Islet precursor cell (in vitro differentiated cells): Measurements from ENCODE around the gene SLC35B1.
"Not testable (repeated sequence)": the region's sequence is repeated elsewhere in the genome, so short reads cannot be mapped to it uniquely, and the experiment has no call there.

ENCODE experiments used
- DNase-seq: peaks from one replicate; pipeline ENCODE4 v3.0.0-alpha.2; 2018

SLC35B1 gene

GRCh38 chr17:49696233-49696761 lies 11.5 kb downstream of the SLC35B1 start:
- no peak for DNase-seq

- DNase-seq, result no peak
These were observed 12.0 kb downstream of the SLC35B1 start for GRCh38 chr17:49695698-49696232.

DNA sequence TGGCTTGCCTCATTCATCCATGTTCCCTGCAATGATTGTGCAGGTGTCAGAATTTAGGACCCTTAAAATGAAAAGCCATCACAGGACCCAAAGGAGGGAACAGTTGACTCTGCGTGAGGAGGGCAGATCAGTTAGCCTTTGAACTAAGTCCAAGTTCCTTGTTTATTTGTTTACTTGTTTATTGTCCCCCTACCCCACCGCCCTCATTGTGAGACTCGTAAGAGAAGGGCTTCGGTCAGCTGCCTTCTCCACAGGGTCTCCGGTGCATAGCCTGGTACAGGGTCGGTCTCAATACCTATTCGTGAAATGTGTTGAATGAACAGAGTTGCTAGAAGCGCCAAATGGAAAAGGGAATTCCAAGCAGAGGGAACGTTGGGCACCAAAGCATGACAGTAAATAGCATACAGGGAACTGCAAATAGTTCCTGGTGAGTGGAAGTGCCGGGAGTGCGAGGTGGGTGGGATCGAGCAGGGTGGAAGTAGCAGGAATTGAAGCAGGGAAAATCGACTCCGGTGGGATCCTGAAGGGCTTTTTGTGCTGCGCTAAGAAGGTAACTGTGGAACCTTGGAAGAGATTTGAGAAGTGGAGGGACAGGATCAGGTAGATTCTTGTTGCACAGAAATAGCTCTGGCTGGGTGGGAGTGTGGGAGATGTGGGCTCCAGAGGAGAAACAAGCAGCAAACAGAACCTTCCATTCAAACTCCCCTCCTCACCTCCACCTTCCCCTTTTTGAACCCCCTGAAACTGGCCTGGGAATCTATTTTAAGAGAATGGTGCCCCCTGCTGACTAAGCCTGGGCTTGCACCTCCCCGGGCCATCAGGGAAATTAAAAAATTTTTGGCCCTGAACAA lies 12.7 kb downstream of the SLC35B1 start:
- DNase-seq, result peak; percentile 63

DNA sequence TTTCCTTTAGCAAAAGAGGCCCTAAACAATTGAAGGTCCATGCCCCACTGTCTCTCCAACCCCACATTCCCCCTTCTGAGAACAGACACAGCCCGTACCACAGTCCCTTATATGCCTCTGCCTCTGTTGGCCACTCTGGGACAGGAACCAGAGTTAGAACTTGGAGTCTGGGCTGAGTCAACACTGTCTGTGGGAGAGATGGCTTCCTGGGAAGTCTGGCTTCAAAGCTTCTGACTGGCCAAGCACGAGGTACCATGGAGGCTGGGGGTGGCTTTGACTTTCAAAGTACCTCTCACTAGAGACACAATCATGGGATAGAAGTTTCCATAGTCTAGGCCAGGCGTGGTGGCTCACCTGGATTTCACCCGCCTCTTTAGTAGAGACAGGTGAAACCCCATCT lies 15.0 kb downstream of the SLC35B1 start:
- no peak for DNase-seq

DNA sequence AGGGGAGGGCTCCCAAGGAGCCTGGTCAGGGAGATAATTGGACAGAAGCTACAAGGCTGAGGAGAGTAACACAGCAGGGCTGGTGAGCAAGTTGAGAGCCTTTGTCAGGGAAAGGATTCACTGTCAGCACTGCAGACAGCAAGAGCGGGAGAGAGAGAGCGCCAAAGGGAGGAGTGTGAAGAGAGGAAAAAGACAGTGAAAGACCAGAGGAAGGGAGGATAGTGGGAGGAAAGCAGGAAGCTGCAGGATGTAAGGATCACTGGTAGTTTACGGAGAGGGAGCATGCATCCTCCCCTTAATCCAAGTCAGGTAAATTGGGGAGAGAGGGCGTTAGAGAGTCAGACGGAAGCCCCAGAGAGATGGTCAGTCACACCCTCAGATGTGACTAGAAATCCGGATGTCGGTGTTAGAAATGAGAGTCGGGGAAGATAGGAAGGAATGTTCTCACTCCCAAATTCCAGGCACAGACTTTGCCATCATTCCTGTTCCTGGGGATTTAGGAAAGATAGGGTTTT lies 16.0 kb downstream of the SLC35B1 start:
- DNase-seq, result no peak

GRCh38 chr17:49691086-49691676 lies 16.6 kb downstream of the SLC35B1 start:
- peak; percentile 68 for DNase-seq

- DNase-seq, result no peak
These were observed 17.5 kb downstream of the SLC35B1 start for GRCh38 chr17:49690256-49690655.

DNA sequence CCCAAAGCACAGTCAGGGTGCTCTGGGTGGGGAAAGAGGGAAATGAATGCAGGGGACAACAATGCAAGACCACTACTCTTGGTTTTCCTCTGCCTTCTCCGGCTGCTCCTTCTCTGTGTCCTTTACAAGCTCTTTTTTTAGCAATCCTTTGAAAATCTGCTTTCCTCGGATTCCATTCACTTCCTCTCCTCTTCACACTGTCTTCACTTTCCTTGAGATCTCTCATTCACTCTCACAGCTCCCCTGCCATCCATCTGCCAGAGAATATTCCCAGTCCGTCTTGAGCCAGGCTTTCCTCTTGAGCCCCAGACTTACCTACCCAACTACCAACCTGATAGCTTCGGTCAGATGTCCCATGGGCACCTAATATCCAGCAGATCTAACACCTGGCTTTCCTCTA lies 18.9 kb downstream of the SLC35B1 start:
- DNase-seq, result no peak

DNA sequence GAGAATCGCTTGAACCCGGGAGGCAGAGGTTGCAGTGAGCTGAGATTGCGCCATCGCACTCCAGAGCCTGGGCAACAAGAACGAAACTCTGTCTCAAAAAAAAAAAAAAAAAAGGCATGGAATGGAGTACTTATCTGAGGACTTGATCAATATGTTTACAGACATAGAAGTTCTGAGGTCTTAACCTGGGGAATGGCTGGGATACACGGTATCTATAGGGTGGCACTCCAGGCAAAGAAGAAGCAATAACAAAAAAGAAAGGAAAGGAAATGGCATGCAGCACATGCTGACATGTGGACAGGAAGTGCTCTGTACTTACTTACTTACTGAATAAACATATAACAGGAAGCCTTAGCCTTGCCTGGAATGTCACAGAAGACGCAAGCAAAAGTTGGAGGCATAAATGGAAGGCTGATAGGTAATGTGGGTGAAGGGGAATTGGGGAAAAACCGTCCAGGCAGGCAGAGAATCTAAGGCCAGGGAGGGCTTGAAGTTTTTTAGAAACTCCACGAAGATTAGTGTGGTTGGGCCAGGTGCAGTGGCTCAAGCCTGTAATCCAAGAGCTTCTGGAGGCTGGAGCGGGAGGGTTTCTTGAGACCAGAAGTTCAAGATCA lies 19.8 kb downstream of the SLC35B1 start:
- no peak for DNase-seq

- DNase-seq, result no peak
These were observed 26.4 kb downstream of the SLC35B1 start for GRCh38 chr17:49681106-49681979.

DNA sequence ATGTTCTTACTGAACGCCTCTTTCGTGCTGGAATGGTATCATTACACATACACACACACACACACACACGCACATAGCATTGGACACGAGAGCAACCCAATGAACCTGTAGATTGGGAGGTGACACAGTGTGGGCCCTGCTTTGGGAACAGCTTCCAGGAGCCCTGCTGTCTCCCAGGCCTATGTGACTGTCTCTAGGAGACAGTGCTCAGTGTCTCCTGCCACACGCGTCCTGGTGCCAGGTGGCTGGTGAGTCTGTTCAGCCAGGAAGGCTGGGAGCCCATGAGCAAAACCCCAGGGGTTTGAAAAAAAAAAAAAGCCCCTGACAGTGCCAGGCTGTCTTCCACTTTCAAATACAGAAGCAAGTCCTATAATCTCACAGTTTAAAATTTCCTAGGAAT lies 27.4 kb downstream of the SLC35B1 start:
- DNase-seq, result no peak

DNA sequence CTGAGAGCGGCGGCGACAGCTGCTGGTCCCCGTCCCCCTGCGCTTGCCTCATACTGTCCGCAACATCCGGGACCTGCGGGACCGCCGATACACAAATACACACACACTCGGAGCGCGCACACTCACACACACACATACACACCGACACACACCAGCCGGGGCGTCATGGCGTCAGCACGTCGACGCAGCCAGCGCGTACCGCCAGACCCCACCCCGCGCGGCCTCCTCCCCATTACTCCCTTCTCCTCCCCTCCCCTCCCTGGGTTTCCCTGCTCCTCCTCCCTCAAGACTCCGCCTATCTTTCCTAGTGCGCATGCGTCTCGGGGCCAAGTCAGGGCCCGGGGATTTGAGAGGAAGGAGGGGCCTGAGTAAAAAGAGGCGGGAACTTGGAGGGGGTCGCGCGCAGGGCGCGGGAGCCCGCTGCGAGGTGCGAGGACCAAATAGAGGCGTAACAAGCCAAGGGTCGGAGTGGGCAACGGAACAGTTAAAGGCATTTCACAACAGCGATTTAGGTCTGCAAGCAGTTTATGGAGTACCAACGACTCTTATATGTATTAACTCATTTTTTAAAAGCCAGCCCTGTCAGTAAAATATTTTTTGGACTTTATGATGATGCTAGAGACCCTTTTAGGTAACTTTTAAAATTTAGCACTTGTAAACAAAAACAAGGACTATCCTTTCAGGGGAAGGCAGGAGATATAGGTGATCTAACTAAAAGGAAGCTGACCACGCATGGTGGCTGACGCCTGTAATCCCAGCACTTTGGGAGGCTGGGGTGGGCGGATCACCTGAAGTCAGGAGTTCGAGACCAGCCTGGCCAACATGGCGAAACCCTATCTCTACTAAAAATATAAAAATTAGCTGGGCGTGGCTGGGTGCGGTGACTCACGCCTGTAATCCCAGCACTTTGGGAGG lies 29.6 kb downstream of the SLC35B1 start, which contains the start of gene SPOP:
Gene SPOP, minus strand, starts transcription at position 165 of the 915 bp plus-strand sequence. CDS start 55,287 bp downstream, outside the sequence.
- DNase-seq, result peak; percentile 100

GRCh38 chr17:49677134-49677932 lies 30.4 kb downstream of the SLC35B1 start:
- peak; percentile 99 for DNase-seq

GRCh38 chr17:49676276-49676868 lies 31.4 kb downstream of the SLC35B1 start:
- DNase-seq, result no peak

DNA sequence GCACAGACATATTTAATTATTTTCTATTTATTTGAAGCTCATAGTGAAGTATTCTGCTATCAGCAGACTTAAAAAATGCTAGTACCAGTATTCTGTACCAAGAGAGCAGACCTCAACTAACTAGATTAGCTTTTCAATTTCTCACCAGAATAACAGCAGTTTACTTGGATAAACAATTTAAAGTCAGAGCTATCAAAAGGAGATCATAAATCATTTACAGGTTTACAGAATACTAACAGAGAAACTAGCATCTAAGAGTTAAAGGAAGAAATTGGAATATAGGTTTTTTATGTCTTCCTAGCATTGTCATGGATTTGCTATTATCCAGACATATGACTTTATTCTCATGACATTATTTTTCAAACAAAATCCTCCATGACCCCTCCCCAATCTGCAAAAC lies 33.3 kb downstream of the SLC35B1 start:
- no peak for DNase-seq

DNA sequence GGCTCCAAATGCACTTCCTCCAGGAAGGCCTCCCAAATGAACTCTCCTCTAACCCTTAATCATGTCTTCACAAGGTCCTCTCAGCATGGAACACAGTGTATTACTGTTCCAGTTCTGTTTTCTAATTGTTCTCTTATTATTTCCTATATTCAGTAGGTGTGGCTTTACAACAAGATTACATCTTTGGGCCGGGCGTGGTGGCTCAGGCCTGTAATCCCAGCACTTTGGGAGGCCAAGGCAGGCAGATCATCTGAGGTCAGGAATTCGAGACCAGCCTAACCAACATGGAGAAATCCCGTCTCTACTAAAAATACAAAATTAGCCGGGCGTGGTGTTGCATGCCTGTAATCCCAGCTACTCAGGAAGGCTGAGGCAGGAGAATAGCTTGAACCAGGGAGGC lies 34.1 kb downstream of the SLC35B1 start:
- not testable (repeated sequence) for DNase-seq

- DNase-seq, result no peak
These were observed 37.1 kb downstream of the SLC35B1 start for GRCh38 chr17:49670641-49671040.

DNA sequence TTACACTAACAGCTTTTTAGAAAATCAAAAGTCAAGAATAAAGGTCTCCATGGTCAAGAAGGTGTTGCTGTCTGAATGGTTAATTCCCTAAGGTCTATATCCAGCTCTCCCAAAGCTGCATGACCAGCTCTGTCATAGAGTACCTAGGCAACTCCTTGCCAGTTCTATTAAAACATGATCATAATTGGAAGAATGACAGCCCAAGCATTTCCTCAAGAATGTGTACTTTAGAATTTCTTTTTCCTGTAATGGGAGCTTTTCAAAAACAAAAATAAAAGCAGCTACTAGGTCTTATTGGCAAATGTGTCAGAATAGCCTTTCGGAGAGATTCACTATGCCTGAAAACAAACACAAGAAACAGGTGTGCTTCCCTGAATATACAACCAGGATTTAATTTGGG lies 37.8 kb downstream of the SLC35B1 start:
- no peak for DNase-seq

- DNase-seq, result no peak
These were observed 39.9 kb downstream of the SLC35B1 start for GRCh38 chr17:49667854-49668253.
